ENCODE data around the gene ETS1.

DNA sequence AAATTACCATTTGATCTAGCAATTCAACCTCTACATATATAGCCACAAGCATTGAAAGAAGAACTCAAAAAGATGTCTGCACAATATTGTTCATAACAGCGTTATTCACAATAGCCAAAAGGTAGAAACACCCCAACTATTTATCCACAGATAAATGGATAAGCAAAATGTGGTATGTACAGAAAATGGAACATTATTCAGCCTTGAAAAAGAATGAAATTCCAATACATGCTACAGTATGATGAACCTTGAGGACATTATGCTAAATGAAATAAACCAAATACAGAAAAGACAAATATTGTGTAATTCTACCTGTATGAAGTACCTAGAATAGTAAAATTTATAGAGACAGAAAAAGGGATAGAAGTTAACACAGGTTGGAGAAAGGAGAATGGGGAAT is 2.6 kb upstream of the ETS1 start:
- TF ChIP-seq, protein P1, sequence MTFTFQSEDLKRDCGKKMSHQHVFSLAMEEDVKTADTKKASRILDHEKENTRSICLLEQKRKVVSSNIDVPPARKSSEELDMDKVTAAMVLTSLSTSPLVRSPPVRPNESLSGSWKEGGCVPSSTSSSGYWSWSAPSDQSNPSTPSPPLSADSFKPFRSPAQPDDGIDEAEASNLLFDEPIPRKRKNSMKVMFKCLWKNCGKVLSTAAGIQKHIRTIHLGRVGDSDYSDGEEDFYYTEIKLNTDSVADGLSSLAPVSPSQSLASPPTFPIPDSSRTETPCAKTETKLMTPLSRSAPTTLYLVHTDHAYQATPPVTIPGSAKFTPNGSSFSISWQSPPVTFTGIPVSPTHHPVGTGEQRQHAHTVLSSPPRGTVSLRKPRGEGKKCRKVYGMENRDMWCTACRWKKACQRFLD (tag by site-specific recombination; IDR thresholded peaks at IDR 0.05), result no peak
- TF ChIP-seq ZNF510 (tag by site-specific recombination; IDR thresholded peaks at IDR 0.05; ENCODE audit: insufficient replicate concordance) (no peak), CTCF (tag by site-specific recombination; IDR thresholded peaks at IDR 0.05) (no peak), ZNF302 (tag by site-specific recombination; IDR thresholded peaks at IDR 0.05; ENCODE audit: low read depth) (no peak), PRDM10 (tag by site-specific recombination; IDR thresholded peaks at IDR 0.05) (no peak), ZNF558 (tag by site-specific recombination; IDR thresholded peaks at IDR 0.05) (no peak)

Data from HEK293 (cell line).